Urothelium cell line (cell line): Measurements from ENCODE around the gene MTA3.
"Not testable (repeated sequence)": the region's sequence is repeated elsewhere in the genome, so short reads cannot be mapped to it uniquely, and the experiment has no call there.

Experiments
- DNase-seq: peaks from one replicate; pipeline ENCODE4 v3.0.0; 2011; ENCODE audit warnings: low spot score, mixed read lengths
- FAIRE-seq: peaks from 2 replicates; lab custom pipeline; 2011; peaks lifted over from hg19 to GRCh38; lab: Jason Lieb, UNC

MTA3 gene

DNA sequence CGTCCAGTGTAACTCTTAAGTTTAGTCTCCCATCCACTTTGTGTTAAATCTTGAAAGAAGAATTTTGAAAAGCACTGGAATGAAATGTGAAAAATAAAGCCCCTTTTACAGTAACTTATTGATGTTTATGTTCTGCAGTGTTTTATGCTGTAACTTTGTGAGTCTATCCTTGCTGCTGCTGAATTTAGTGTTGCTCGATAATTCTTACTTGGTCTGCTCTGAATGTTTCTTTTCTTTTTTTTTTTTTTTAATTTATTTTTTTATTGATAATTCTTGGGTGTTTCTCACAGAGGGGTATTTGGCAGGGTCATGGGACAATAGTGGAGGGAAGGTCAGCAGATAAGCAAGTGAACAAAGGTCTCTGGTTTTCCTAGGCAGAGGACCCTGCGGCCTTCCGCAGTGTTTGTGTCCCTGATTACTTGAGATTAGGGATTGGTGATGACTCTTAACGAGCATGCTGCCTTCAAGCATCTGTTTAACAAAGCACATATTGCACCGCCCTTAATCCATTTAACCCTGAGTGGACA is 36.0 kb downstream of the MTA3 start:
- not testable (repeated sequence) for FAIRE-seq, DNase-seq

DNA sequence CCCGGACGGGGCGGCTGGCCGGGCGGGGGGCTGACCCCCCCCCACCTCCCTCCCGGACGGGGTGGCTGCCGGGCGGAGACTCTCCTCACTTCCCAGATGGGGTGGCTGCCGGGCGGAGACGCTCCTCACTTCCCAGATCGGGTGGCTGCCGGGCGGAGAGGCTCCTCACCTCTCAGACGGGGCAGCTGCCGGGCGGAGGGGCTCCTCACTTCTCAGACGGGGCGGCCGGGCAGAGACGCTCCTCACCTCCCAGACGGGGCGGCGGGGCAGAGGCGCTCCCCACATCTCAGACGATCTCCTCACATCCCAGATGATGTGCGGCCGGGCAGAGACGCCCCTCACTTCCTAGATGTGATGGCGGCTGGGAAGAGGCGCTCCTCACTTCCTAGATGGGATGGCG is 37.7 kb downstream of the MTA3 start:
- DNase-seq, FAIRE-seq: not testable (repeated sequence)

DNA sequence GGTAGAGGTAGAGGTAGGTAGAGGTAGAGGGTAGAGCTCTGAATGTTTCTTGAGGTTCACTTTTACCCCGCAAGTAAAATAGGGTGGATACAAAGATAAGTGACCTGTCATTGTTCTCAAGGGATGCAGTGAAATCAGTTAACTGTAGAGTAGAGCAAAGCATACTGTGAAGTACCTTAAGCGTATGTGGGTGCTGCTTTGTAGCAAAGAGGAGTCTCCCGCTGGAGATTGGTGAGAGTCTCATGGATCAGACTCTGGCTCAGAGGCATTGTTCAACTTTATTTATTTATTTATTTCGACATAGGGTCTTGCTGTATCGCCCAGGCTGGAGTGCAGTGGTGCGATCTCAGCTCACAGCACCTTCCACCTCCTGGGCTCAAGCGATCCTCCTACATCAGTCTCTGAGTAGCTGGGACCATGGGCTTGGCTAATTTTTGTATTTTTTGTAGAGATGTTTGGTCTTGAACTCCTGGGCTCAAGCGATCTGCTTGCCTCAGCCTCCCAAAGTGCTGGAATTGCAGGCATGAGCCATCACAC is 38.7 kb downstream of the MTA3 start:
- no peak for DNase-seq
- FAIRE-seq = no peak

GRCh38 chr2:42613281-42614064 is 45.0 kb downstream of the MTA3 start:
- no peak for FAIRE-seq
- no peak for DNase-seq

GRCh38 chr2:42614838-42615237 is 46.4 kb downstream of the MTA3 start:
- FAIRE-seq (no peak), DNase-seq (no peak)

GRCh38 chr2:42618116-42618515 is 49.7 kb downstream of the MTA3 start:
- no peak for FAIRE-seq
- no peak for DNase-seq

DNA sequence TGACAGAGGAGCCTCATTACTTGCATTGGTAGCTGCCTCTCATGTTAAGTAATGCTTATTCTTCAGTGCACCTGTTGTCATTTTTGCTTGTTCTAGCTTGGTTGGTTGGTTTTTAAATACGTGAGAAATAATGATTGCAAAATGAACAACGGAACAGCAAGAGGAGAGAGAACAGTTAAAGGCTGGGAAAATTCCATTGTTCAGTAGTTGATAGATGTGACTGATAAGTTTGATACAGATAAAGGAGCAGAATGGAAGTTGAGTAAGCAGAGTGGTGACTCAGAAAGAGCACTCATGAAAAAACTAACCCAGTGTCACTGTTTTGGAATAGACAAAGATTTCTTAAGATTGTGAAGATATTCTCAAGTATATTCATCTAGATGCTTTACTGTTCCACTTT is 50.5 kb downstream of the MTA3 start:
- no peak for FAIRE-seq

GRCh38 chr2:42621626-42622025 is 53.2 kb downstream of the MTA3 start:
- DNase-seq, FAIRE-seq: not testable (repeated sequence)

More for the DNA sequence above, 50.5 kb downstream of the MTA3 start:
- DNase-seq = no peak

- DNase-seq (no peak), FAIRE-seq (no peak)
Observed at GRCh38 chr2:42622943-42623676, 54.7 kb downstream of the MTA3 start.

GRCh38 chr2:42624047-42624446 is 55.6 kb downstream of the MTA3 start:
- DNase-seq (no peak), FAIRE-seq (no peak)

DNA sequence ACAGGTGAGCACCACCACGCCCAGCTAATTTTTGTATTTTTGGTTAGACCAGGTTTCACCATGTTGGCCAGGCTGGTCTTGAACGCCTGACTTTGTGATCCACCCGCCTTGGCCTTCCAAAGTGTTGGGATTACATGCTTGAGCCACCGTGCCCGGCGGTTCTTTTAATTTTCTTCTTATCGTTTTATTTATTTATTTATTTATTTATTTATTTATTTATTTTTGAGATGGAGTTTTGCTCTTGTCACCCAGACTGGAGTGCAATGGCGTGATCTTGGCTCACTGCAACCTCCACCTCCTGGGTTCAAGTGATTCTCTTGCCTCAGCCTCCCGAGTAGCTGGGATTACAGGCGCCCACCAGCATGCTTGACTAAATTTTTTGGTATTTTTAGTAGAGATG is 59.6 kb downstream of the MTA3 start:
- not testable (repeated sequence) for FAIRE-seq, DNase-seq

GRCh38 chr2:42636934-42637333 is 68.5 kb downstream of the MTA3 start:
- no peak for FAIRE-seq
- DNase-seq = no peak

DNA sequence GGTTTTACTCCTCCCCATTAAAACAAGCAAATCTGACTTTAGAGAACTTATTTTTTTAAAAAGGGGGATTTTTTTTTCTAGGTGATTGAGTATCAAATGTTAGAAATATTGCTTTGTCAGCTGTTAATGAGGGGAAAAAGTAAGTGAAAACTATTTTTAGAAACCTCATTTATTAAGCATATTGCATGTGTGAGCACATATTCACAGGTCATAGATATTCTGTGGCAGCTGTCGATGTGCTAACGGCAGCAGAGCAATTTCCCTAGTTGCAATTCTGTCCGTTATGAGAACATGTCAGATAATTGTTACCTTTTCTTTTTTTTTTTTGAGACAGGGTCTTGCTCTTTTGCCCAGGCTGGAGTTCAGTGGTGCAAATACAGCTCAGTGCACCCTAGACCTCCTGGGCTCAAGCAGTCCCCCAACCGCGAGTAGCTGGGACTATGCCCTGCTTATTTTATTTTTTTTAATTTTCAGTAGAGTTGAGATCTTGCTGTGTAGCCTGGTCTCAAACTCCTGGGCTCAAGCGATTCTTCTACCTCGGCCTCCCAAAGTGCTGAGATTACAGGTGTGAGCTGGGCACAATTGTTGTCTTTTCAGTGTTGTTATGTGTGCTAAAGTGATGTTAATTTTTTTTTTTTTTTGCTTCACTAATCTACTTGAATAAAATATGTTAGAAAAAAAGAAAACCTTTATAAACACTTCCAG is 69.8 kb downstream of the MTA3 start:
- DNase-seq (no peak), FAIRE-seq (no peak)

GRCh38 chr2:42639340-42640077 is 71.1 kb downstream of the MTA3 start:
- DNase-seq (no peak), FAIRE-seq (no peak)

GRCh38 chr2:42640261-42640660 is 71.8 kb downstream of the MTA3 start:
- no peak for DNase-seq
- no peak for FAIRE-seq

DNA sequence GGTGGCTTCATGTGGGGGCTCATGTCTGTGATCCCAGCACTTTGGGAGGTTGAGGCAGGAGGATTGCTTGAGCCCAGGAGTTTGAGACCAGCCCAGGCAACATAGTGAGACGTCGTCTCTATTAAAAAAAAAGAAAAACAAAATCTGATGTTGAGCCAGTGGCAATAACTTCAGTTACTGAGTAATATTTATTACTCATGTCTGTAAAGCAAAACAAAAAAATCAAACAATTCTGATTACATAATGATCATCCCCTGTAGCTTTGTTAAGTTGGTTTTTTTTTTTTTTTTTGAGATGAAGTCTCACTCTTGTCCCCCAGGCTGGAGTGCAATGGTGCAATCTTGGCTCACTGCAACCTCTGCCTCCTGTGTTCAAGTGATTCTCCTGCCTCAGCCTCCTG is 73.9 kb downstream of the MTA3 start:
- not testable (repeated sequence) for DNase-seq, FAIRE-seq

- FAIRE-seq (no peak), DNase-seq (no peak)
Observed at GRCh38 chr2:42645551-42645950, 77.1 kb downstream of the MTA3 start.

- DNase-seq = no peak
- FAIRE-seq = peak; percentile 5
Observed at GRCh38 chr2:42648796-42649195, 80.4 kb downstream of the MTA3 start.

- FAIRE-seq (no peak), DNase-seq (no peak)
Observed at GRCh38 chr2:42651057-42651456, 82.6 kb downstream of the MTA3 start.

DNA sequence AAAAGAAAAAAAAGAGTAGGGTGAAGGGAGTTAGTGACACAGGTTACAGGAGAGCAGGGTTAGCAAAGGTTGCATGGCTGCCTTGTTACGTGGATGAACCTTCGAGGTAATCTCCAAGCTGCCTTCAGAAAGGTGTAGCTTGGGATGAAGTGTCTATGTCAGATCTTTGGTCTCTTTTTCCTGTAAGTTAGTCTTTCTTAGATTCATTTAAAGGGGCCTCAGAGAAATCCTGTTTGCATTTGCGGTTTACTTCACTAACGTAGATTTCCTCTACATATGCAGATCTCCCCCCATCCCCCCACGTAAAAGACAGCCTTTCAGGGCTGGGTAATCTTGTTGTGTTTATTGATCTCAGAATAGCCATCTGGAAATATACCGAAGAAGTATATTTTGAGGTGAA is 83.7 kb downstream of the MTA3 start:
- no peak for FAIRE-seq
- DNase-seq = no peak
